ENCODE measurements around the gene ALB. TPM values are rescaled to one million over a fixed set of nuclear protein-coding genes. Genes with fewer than 3 reads are reported as not detected.

The ALB gene
- total RNA-seq, 1 experiment from 2014 or later = not detected

DNA sequence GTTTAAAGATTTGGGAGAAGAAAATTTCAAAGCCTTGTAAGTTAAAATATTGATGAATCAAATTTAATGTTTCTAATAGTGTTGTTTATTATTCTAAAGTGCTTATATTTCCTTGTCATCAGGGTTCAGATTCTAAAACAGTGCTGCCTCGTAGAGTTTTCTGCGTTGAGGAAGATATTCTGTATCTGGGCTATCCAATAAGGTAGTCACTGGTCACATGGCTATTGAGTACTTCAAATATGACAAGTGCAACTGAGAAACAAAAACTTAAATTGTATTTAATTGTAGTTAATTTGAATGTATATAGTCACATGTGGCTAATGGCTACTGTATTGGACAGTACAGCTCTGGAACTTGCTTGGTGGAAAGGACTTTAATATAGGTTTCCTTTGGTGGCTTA lies 1.1 kb downstream of the ALB start:
- Mint-ChIP-seq H3K4me1 (ENCODE audit: low read depth, unreplicated experiment) (no peaks in the 10 kb centered on the region), H3K27ac (ENCODE audit: unreplicated experiment) (no peak overlapping the region), H3K36me3 (ENCODE audit: insufficient read depth, unreplicated experiment) (no peaks in the 10 kb centered on the region), H3K9me3 (ENCODE audit: low read depth, unreplicated experiment) (no peaks in the 10 kb centered on the region), H3K27me3 (ENCODE audit: unreplicated experiment) (no peaks in the 10 kb centered on the region), H3K4me3 (ENCODE audit: low read depth, unreplicated experiment) (no peak overlapping the region)
- TF ChIP-seq, protein P1, sequence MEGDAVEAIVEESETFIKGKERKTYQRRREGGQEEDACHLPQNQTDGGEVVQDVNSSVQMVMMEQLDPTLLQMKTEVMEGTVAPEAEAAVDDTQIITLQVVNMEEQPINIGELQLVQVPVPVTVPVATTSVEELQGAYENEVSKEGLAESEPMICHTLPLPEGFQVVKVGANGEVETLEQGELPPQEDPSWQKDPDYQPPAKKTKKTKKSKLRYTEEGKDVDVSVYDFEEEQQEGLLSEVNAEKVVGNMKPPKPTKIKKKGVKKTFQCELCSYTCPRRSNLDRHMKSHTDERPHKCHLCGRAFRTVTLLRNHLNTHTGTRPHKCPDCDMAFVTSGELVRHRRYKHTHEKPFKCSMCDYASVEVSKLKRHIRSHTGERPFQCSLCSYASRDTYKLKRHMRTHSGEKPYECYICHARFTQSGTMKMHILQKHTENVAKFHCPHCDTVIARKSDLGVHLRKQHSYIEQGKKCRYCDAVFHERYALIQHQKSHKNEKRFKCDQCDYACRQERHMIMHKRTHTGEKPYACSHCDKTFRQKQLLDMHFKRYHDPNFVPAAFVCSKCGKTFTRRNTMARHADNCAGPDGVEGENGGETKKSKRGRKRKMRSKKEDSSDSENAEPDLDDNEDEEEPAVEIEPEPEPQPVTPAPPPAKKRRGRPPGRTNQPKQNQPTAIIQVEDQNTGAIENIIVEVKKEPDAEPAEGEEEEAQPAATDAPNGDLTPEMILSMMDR (IDR thresholded peaks at IDR 0.05; ENCODE audit: unreplicated experiment) = no peak
- no TSS peak for BruUV-seq (replicated peaks)
- CTCF ChIA-PET = no interaction called here
- intact Hi-C loops (cut with micrococcal nuclease; ENCODE audit: unreplicated experiment) = no loop called here
- no peak for DNase-seq

DNA sequence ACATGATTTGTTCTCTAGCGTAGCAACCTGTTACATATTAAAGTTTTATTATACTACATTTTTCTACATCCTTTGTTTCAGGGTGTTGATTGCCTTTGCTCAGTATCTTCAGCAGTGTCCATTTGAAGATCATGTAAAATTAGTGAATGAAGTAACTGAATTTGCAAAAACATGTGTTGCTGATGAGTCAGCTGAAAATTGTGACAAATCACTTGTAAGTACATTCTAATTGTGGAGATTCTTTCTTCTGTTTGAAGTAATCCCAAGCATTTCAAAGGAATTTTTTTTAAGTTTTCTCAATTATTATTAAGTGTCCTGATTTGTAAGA lies 2.4 kb downstream of the ALB start:
- CTCF ChIA-PET = no interaction called here
- no peaks in the 10 kb centered on the region for H3K4me1 Mint-ChIP-seq (ENCODE audit: low read depth, unreplicated experiment)
- intact Hi-C loops (cut with micrococcal nuclease; ENCODE audit: unreplicated experiment) = no loop called here

DNA sequence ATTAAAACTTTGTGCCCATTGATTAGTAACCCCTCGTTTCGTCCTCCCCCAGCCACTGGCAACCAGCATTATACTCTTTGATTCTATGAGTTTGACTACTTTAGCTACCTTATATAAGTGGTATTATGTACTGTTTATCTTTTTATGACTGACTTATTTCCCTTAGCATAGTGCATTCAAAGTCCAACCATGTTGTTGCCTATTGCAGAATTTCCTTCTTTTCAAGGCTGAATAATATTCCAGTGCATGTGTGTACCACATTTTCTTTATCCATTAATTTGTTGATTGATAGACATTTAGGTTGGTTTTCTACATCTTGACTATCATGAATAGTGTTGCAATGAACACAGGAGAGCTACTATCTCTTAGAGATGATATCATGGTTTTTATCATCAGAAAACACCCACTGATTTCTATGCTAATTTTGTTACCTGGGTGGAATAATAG lies 3.2 kb downstream of the ALB start:
- CTCF ChIA-PET = no interaction called here
- Mint-ChIP-seq H3K4me1 (ENCODE audit: low read depth, unreplicated experiment) (no peaks in the 10 kb centered on the region), H3K9me3 (ENCODE audit: low read depth, unreplicated experiment) (no peaks in the 10 kb centered on the region), H3K27ac (ENCODE audit: unreplicated experiment) (no peak overlapping the region), H3K27me3 (ENCODE audit: unreplicated experiment) (no peaks in the 10 kb centered on the region), H3K4me3 (ENCODE audit: low read depth, unreplicated experiment) (no peak overlapping the region), H3K36me3 (ENCODE audit: insufficient read depth, unreplicated experiment) (no peaks in the 10 kb centered on the region)
- intact Hi-C loops (cut with micrococcal nuclease; ENCODE audit: unreplicated experiment) = no loop called here
- no TSS peak for BruUV-seq (replicated peaks)
- TF ChIP-seq, protein P1 (IDR thresholded peaks at IDR 0.05; ENCODE audit: unreplicated experiment) = no peak
- DNase-seq = no peak

More for the DNA sequence above, 2.4 kb downstream of the ALB start:
- no peak overlapping the region for H3K27ac Mint-ChIP-seq (ENCODE audit: unreplicated experiment)
- DNase-seq = no peak
- H3K4me3 Mint-ChIP-seq (ENCODE audit: low read depth, unreplicated experiment) = no peak overlapping the region
- H3K36me3 Mint-ChIP-seq (ENCODE audit: insufficient read depth, unreplicated experiment) = no peaks in the 10 kb centered on the region
- BruUV-seq (replicated peaks) = no TSS peak
- TF ChIP-seq, protein P1 (IDR thresholded peaks at IDR 0.05; ENCODE audit: unreplicated experiment) = no peak
- no peaks in the 10 kb centered on the region for H3K27me3 Mint-ChIP-seq (ENCODE audit: unreplicated experiment)
- no peaks in the 10 kb centered on the region for H3K9me3 Mint-ChIP-seq (ENCODE audit: low read depth, unreplicated experiment)

DNA sequence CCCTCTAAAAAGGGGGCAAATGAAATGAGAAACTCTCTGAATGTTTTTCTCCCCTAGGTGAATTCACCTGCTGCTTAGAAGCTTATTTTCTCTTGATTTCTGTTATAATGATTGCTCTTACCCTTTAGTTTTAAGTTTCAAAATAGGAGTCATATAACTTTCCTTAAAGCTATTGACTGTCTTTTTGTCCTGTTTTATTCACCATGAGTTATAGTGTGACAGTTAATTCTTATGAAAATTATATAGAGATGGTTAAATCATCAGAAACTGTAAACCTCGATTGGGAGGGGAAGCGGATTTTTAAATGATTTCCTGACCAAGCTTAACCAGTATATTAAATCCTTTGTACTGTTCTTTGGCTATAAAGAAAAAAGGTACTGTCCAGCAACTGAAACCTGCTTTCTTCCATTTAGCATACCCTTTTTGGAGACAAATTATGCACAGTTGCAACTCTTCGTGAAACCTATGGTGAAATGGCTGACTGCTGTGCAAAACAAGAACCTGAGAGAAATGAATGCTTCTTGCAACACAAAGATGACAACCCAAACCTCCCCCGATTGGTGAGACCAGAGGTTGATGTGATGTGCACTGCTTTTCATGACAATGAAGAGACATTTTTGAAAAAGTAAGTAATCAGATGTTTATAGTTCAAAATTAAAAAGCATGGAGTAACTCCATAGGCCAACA lies 4.2 kb downstream of the ALB start:
- Mint-ChIP-seq H3K9me3 (ENCODE audit: low read depth, unreplicated experiment) (no peaks in the 10 kb centered on the region), H3K36me3 (ENCODE audit: insufficient read depth, unreplicated experiment) (no peaks in the 10 kb centered on the region), H3K27ac (ENCODE audit: unreplicated experiment) (no peak overlapping the region), H3K4me1 (ENCODE audit: low read depth, unreplicated experiment) (no peaks in the 10 kb centered on the region), H3K27me3 (ENCODE audit: unreplicated experiment) (no peaks in the 10 kb centered on the region), H3K4me3 (ENCODE audit: low read depth, unreplicated experiment) (no peak overlapping the region)
- CTCF ChIA-PET = no interaction called here
- intact Hi-C loops (cut with micrococcal nuclease; ENCODE audit: unreplicated experiment) = no loop called here
- BruUV-seq (replicated peaks) = no TSS peak
- TF ChIP-seq, protein P1 (IDR thresholded peaks at IDR 0.05; ENCODE audit: unreplicated experiment) = no peak
- DNase-seq = no peak

All from Calu3 (cell line).